ENCODE results near the gene DDX52.

Gene DDX52

GRCh38 chr17:37650419-37651003 is 7.3 kb upstream of the DDX52 start:
- Histone ChIP-seq H3K36me3 (ENCODE audit: control insufficient read depth, low read length) (no peaks in the 10 kb centered on the region), H4K20me1 (ENCODE audit: control insufficient read depth, insufficient read depth, low read depth, low read length) (no peaks in the 10 kb centered on the region), H3K4me2 (ENCODE audit: low read length) (no peak overlapping the region), H3K4me1 (ENCODE audit: control insufficient read depth, low read length) (no peaks in the 10 kb centered on the region), H3K27me3 (ENCODE audit: control insufficient read depth, low read length) (peaks cover 56% of the 10 kb centered on the region), H3K27ac (ENCODE audit: low read depth, low read length) (no peak overlapping the region), H3K9me2 (replicated peaks; ENCODE audit: control insufficient read depth, low read length) (no peaks in the 10 kb centered on the region), H3K9me3 (ENCODE audit: control insufficient read depth, insufficient read depth, low read length) (no peaks in the 10 kb centered on the region), H3K79me2 (ENCODE audit: control insufficient read depth, low read length) (no peaks in the 10 kb centered on the region), H3F3A (ENCODE audit: control insufficient read depth, insufficient read depth) (no peaks in the 10 kb centered on the region), H3K4me3 (ENCODE audit: low read length) (no peak overlapping the region)
- TF ChIP-seq EZH2phosphoT487 (IDR thresholded peaks at IDR 0.05; ENCODE audit: borderline replicate concordance, low read length): no peak
- peak; percentile 50 for TF ChIP-seq CTCF (IDR thresholded peaks at IDR 0.05; ENCODE audit: low read depth, low read length, poor library complexity, severe bottlenecking)

DNA sequence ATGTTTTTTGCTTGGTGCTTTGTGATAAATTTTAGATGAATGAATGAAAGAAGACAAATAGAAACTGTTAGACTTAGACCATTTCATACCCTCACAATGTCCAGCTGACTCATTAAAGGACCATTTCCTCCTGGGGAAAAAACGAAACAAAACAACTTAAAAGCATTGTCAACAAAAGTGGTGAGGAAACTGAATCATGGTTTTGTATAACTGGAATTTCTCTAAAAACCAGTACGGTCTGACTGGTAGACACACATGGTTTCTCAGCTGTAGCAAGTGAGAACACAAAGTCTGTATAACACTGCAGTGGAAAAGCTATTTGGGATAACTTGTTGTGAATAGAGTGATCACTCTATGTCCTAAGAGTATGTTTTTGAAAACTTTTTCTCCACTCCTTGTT is 5.3 kb upstream of the DDX52 start:
- Histone ChIP-seq H3K27ac (ENCODE audit: low read depth, low read length) (no peak overlapping the region), H3K36me3 (ENCODE audit: control insufficient read depth, low read length) (no peaks in the 10 kb centered on the region), H3F3A (ENCODE audit: control insufficient read depth, insufficient read depth) (no peaks in the 10 kb centered on the region), H3K27me3 (ENCODE audit: control insufficient read depth, low read length) (peaks cover 51% of the 10 kb centered on the region), H3K79me2 (ENCODE audit: control insufficient read depth, low read length) (no peaks in the 10 kb centered on the region), H3K9me2 (replicated peaks; ENCODE audit: control insufficient read depth, low read length) (no peaks in the 10 kb centered on the region), H3K4me3 (ENCODE audit: low read length) (no peak overlapping the region), H3K9me3 (ENCODE audit: control insufficient read depth, insufficient read depth, low read length) (no peaks in the 10 kb centered on the region), H4K20me1 (ENCODE audit: control insufficient read depth, insufficient read depth, low read depth, low read length) (no peaks in the 10 kb centered on the region), H3K4me1 (ENCODE audit: control insufficient read depth, low read length) (peaks cover 4% of the 10 kb centered on the region), H3K4me2 (ENCODE audit: low read length) (no peak overlapping the region)
- TF ChIP-seq EZH2phosphoT487 (IDR thresholded peaks at IDR 0.05; ENCODE audit: borderline replicate concordance, low read length): no peak
- TF ChIP-seq CTCF (IDR thresholded peaks at IDR 0.05; ENCODE audit: low read depth, low read length, poor library complexity, severe bottlenecking): no peak

DNA sequence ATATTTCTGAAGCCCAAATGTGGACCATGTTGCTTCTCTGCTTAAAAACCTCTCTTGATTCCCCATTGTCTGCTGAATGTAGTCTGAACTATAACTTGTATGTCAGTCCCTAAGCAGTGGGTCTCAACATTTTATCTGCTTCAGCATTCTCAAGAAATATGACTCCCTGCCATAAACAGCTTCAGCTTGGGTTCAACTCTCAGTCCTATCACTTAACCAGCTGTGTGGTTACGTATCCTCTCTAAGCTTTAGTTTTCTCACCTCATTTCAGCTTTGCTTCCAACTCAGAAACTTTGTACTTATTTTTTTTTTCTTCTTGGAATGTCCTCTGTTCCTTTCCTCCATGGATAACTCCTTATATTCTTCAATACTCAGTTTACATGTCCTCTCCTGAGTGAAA is 4.6 kb upstream of the DDX52 start:
- Histone ChIP-seq H3K4me2 (ENCODE audit: low read length) (no peak overlapping the region), H3K4me1 (ENCODE audit: control insufficient read depth, low read length) (peaks cover 6% of the 10 kb centered on the region)

More for the DNA sequence above, 4.6 kb upstream of the DDX52 start:
- no peak overlapping the region for H3K4me3 ChIP-seq (ENCODE audit: low read length)
- TF ChIP-seq EZH2phosphoT487 (IDR thresholded peaks at IDR 0.05; ENCODE audit: borderline replicate concordance, low read length) (no peak), CTCF (IDR thresholded peaks at IDR 0.05; ENCODE audit: low read depth, low read length, poor library complexity, severe bottlenecking) (no peak)
- H3F3A ChIP-seq (ENCODE audit: control insufficient read depth, insufficient read depth): no peaks in the 10 kb centered on the region
- no peaks in the 10 kb centered on the region for H3K9me2 ChIP-seq (replicated peaks; ENCODE audit: control insufficient read depth, low read length)
- no peaks in the 10 kb centered on the region for H4K20me1 ChIP-seq (ENCODE audit: control insufficient read depth, insufficient read depth, low read depth, low read length)
- no peak overlapping the region for H3K27ac ChIP-seq (ENCODE audit: low read depth, low read length)
- peaks cover 3% of the 10 kb centered on the region; the same call in 1 of the 2 replicates for H3K36me3 ChIP-seq (ENCODE audit: control insufficient read depth, low read length)
- peaks cover 4% of the 10 kb centered on the region for H3K79me2 ChIP-seq (ENCODE audit: control insufficient read depth, low read length)
- peaks cover 51% of the 10 kb centered on the region for H3K27me3 ChIP-seq (ENCODE audit: control insufficient read depth, low read length)
- no peaks in the 10 kb centered on the region for H3K9me3 ChIP-seq (ENCODE audit: control insufficient read depth, insufficient read depth, low read length)
